GM12865 (cell line): Measurements from ENCODE around the gene BCL2A1.
"Not testable (repeated sequence)": the region's sequence is repeated elsewhere in the genome, so short reads cannot be mapped to it uniquely, and the experiment has no call there.

Experiments used
- DNase-seq: peaks from one replicate; pipeline ENCODE4 v3.0.0; 2010; ENCODE audit warnings: low read depth
- H3K4me3 ChIP-seq: 2 replicates; pipeline ENCODE4 v1.5.1; 2011; ENCODE audit warnings: mild to moderate bottlenecking, low read depth, low read length, control low read depth
- CTCF ChIP-seq: IDR thresholded peaks from 2 replicates; pipeline ENCODE4 v1.5.1; 2011; ENCODE audit warnings: low read length, control low read depth, low read depth, inconsistent platforms; ENCODE audit not compliant: insufficient read depth; ENCODE audit errors: missing control alignments

BCL2A1 gene

DNA sequence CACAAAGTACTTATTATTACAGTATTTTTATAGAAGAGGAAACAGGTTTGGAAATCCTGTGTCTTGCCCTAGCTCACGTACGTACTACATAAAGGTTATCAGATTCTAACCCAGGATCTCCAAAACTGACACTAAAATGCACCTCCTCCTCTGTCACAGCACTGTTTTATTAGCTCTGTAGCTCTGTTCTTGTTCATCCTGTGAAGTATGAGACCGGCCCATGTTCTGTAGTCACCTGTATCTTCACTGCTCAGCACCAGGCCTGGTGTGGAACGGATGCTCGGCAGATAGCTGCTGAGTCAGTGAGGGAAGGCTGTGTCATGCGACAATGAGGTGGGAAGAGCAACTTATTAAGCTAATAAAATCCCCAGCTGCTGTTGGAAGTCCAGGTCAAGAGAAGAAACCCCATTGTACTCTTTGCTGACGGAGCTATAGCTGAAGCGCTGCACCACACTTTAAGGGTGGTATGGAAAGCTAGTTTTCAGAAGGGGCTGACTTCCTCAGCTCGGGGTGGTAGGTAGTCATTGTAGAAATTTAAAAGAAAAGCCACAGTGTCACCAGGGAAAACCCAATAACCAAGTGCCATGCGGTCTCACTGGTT, 22.8 kb downstream of the BCL2A1 start:
- no peak overlapping the region for H3K4me3 ChIP-seq
- no peak for TF ChIP-seq CTCF
- DNase-seq = peak; percentile 48

GRCh38 chr15:79947009-79947408, 24.0 kb downstream of the BCL2A1 start:
- DNase-seq = no peak
- TF ChIP-seq CTCF = no peak
- no peak overlapping the region for H3K4me3 ChIP-seq

GRCh38 chr15:79944622-79945021, 26.4 kb downstream of the BCL2A1 start:
- DNase-seq = no peak
- H3K4me3 ChIP-seq = no peak overlapping the region
- no peak for TF ChIP-seq CTCF

DNA sequence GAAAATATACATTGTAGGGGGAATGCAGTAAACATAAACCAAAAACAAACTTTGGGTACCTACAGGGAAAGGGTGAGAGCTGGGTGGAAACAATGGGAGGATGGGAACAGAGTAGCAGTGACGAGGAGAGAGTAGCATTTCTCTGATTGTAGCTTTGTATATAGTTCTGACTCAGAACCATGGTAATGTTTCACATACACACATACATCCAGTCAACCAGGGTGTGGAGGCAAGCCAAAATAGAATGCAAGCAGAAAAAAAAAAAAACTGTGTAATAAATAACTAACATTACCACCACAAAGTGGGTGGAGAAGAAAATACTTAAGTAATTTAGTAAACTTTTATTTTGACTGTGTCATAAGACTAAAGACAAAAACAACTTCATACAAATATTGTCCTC, 27.2 kb downstream of the BCL2A1 start:
- peak; percentile 40 for DNase-seq
- H3K4me3 ChIP-seq = no peak overlapping the region
- no peak for TF ChIP-seq CTCF

DNA sequence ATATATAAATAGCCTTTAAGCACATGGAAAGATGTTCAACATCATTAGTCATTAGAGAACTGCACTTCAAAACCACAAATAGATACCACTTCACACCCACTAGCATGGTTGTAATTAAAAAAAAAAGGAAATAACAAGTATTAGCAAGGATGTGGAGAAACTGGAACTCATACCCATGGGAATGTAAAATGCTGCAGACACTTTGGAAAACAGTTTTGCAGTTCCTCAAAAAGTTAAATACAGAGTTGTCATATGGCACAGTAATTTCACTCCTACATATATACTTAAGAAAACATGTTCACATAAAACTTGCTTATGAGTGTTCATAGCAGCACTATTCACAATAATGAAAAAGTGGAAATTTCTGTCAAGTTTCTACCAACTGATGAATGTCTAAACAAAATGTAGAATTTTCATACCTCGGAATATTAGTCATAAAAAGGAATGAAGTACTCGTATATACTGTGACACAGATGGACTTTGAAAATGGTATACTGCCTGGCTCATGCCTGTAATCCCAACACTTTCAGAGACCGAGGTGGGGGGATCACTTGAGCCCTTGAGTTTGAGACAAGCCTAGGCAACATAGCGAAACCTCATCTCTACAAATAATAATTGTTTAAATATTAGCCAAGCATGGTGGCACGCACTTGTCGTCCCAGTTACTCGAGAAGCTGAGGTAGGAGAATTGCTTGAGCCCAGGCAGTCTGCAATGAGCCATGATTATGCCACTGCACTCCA, 28.1 kb downstream of the BCL2A1 start:
- TF ChIP-seq CTCF = no peak
- H3K4me3 ChIP-seq = no peak overlapping the region
- DNase-seq = no peak

- no peak for TF ChIP-seq CTCF
- no peak overlapping the region for H3K4me3 ChIP-seq
- no peak for DNase-seq
Observed at GRCh38 chr15:79939399-79939798, 31.6 kb downstream of the BCL2A1 start.

- H3K4me3 ChIP-seq = no peak overlapping the region
- DNase-seq = no peak
- TF ChIP-seq CTCF = no peak
Observed at GRCh38 chr15:79938143-79938542, 32.9 kb downstream of the BCL2A1 start.

- not testable (repeated sequence) for H3K4me3 ChIP-seq, DNase-seq
Observed at GRCh38 chr15:79935556-79936201, 35.3 kb downstream of the BCL2A1 start.
